RWPE1 (cell line): ENCODE data around the gene SEPTIN8.
"Not testable (repeated sequence)": the region's sequence is repeated elsewhere in the genome, so short reads cannot be mapped to it uniquely, and the experiment has no call there.

Source experiments
- CTCF ChIA-PET: fragments of 350-600 bp; sonication (Branson Sonifier 250); formaldehyde crosslinking; extraction: SDS; loops from one replicate; lab custom pipeline; 2021; lab: Yijun Ruan, JAX
- POLR2A ChIA-PET: fragments of 400-600 bp; formaldehyde crosslinking; extraction: SDS; loops from one replicate; lab custom pipeline; 2020; ENCODE audit warnings: antibody characterized with exemption; ENCODE audit not compliant: low non-redundant PET; lab: Yijun Ruan, JAX
- DNase-seq: peaks from one replicate; pipeline ENCODE4 v3.0.0; 2012; ENCODE audit warnings: low spot score
- H3K27ac ChIP-seq: fragments of 450-650 bp; 2 replicates; pipeline ENCODE4 v1.5.1; 2017
- TF ChIP-seq, protein P1 (sequence below): fragments of 450-650 bp; conservative IDR thresholded peaks from 2 replicates; pipeline ENCODE4 v1.5.1; 2017; ENCODE audit warnings: low read depth, mild to moderate bottlenecking

Gene SEPTIN8

DNA sequence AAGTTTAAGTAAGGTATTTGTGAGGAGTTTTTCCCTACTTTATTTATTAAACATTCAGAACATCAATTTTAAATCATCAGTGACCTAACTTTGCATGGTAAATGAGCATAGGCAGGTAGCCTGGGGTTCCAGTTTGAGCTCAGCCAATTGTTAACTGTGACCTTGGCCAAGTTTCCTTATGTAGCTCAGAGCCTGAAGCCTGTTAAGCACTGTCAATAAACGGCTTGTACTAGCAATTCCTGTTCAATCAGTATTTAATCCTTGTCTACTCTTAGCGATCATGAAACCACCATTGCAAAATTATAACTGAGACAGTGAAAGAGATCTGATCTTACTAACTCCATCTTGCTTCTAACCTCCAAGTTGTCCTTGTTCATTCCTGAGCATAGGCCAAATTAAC lies 31.4 kb upstream of the SEPTIN8 start:
- CTCF ChIA-PET = interaction anchor here (0.5 kb wide), 1 partner anchor 31 kb away, joined by 3 read pairs; no protein-coding TSS in a partner anchor
- TF ChIP-seq, protein P1, sequence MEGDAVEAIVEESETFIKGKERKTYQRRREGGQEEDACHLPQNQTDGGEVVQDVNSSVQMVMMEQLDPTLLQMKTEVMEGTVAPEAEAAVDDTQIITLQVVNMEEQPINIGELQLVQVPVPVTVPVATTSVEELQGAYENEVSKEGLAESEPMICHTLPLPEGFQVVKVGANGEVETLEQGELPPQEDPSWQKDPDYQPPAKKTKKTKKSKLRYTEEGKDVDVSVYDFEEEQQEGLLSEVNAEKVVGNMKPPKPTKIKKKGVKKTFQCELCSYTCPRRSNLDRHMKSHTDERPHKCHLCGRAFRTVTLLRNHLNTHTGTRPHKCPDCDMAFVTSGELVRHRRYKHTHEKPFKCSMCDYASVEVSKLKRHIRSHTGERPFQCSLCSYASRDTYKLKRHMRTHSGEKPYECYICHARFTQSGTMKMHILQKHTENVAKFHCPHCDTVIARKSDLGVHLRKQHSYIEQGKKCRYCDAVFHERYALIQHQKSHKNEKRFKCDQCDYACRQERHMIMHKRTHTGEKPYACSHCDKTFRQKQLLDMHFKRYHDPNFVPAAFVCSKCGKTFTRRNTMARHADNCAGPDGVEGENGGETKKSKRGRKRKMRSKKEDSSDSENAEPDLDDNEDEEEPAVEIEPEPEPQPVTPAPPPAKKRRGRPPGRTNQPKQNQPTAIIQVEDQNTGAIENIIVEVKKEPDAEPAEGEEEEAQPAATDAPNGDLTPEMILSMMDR = no peak
- POLR2A ChIA-PET = no interaction called here
- no peak for DNase-seq
- H3K27ac ChIP-seq = no peak overlapping the region

DNA sequence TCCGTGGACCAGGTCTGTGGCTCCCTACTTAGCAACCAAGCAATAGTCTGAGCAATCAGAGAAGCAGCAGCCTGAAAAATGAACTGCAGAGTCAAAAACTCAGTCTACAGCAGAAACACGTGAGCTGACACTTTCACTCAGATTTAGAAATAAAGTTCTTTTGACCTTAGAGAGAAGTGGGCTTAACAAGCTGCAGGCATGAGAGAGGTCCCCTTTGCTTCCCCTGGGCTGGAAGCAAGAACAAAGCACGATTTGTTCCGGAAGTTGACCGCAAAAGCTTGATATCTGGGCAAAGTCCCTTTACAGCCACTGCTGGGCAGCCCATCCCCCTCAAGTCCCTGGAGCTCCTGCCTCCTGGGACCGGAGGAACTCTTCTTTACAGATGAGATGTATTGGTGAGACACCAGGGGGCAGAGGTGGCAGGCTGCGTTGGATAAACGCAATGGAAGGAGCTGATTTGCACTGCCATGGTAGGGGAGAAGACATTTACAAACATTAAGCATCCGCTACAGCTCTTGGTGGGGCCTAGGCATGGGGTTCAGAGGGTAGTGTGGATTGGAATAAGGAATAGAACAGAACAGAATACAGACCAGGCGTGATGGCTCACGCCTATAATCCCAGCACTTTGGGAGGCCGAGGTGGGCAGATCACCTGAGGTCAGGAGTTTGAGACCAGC lies 30.3 kb upstream of the SEPTIN8 start:
- ChIA-PET CTCF (interaction anchor here (0.6 to 1.1 kb wide), 4 partner anchors 13 to 201 kb away, joined by 4 to 5 read pairs (median 4); no protein-coding TSS in a partner anchor), POLR2A (no interaction called here)
- no peak for DNase-seq
- no peak overlapping the region for H3K27ac ChIP-seq
- TF ChIP-seq, protein P1 = no peak

DNA sequence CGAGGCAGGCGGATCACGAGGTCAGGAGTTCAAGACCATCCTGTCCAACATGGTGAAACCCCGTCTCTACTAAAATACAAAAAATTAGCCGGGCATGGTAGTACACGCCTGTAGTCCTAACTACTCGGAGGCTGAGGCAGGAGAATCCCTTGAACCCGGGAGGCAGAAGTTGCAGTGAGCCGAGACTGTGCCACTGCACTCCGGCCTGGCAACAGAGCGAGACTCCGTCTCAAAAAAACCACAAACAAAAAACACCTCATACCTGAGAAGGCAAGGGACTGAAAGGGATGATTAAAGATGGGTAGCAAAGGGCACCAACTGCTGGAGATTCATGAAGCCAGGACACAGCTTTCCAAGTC lies 29.7 kb upstream of the SEPTIN8 start:
- DNase-seq, H3K27ac ChIP-seq, POLR2A ChIA-PET: not testable (repeated sequence)
- CTCF ChIA-PET = interaction anchor here (0.6 to 1.1 kb wide), 4 partner anchors 14 to 202 kb away, joined by 4 to 5 read pairs (median 4); no protein-coding TSS in a partner anchor

DNA sequence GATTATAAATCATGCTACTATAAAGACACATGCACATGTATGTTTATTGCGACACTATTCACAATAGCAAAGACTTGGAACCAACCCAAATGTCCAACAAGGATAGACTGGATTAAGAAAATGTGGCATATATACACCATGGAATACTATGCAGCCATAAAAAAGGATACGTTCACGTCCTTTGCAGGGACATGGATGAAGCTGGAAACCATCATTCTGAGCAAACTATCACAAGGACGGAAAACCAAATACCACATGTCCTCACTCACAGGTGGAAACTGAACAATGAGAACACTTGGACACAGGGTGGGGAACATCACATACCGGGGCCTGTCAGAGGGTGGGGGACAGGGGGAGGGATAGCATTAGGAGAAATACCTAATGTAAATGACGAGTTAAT lies 28.8 kb upstream of the SEPTIN8 start:
- H3K27ac ChIP-seq, DNase-seq, POLR2A ChIA-PET, CTCF ChIA-PET: not testable (repeated sequence)

DNA sequence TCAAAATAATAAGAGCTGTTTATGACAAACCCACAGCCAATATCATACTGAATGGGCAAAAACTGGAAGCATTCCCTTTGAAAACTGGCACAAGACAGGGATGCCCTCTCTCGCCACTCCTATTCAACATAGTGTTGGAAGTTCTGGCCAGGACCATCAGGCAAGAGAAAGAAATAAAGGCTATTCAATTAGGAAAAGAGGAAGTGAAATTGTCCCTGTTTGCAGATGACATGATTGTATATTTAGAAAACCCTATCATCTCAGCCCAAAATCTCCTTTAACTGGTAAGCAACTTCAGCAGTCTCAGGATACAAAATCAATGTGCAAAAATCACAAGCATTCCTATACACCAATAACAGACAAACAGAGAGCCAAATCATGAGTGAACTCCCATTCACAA lies 27.2 kb upstream of the SEPTIN8 start:
- POLR2A ChIA-PET, CTCF ChIA-PET, H3K27ac ChIP-seq, DNase-seq: not testable (repeated sequence)

DNA sequence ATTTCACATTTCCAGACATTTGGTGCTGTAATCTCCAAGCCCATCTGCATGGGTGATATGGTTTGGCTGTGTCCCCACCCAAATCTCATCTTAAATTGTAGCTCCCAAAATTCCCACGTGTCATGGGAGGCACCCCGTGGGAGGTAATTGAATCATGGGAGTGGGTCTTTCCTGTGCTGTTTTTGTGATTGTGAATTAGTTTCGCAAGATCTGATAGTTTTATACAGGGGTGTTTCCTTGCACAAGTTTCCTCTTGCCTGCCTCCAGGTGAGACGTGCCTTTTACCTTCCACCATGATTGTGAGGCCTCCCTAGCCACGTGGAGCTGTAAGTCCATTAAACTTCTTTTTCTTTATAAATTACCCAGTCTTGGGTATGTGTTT lies 25.6 kb upstream of the SEPTIN8 start:
- CTCF ChIA-PET = interaction anchor here (0.5 to 0.8 kb wide), 4 partner anchors 9 to 97 kb away, joined by 3 to 4 read pairs (median 3); no protein-coding TSS in a partner anchor
- POLR2A ChIA-PET, DNase-seq, H3K27ac ChIP-seq: not testable (repeated sequence)

DNA sequence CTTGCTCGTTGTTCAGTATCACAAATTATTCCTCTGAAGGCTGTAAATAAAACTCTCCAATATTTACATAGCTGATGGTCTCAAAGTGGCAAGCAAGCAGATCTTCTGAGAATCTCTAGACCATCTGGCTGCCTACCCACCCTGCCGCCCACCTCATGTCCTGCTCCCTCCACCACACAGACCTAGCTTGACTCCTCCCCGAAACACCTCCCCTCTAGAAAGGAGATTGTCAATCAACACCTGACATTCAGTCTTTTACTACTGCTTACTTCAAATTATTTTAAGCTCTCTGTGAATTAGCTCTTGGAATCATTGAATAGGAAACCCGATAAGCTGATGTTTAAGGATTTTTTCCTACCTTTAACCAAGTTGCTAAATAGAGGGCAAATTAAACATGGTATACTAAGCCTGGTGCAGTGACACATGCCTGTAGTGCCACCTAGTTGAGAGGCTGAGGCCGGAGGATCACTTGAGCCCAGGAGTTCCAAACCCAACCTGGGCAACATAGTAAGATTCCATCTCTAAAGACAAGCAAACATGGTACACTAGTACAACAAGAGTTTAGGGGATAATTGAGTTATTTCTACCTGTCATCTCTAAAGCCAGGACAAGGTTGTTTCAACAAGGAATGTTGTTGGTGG lies 25.1 kb upstream of the SEPTIN8 start:
- no peak for DNase-seq
- CTCF ChIA-PET = interaction anchor here (0.6 to 1.4 kb wide), 6 partner anchors 9 to 275 kb away, joined by 3 to 5 read pairs (median 3); no protein-coding TSS in a partner anchor
- POLR2A ChIA-PET = interaction anchor here (0.7 kb wide), 1 partner anchor 65 kb away, joined by 4 read pairs; the partner anchor contains the start of gene KIF3A
- TF ChIP-seq, protein P1 = no peak
- H3K27ac ChIP-seq = no peak overlapping the region

DNA sequence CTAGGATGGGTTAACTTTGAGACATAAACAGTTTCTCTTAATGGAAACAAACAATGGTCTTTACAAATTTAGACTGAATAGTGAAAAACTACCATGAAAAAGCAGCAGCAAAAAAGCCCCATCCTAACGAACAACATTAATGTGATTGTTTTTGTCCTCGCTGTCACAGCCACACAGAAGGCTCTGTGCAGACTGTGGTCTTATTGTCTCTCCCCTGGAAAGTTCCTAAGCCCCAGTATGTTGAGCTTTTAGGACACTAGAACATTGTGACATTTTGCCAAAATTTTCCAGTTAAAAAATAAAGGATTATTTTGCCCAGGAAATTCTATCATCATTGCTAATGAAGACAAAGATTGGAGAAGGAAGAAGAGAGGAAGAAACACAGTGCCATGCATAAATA lies 23.5 kb upstream of the SEPTIN8 start:
- ChIA-PET POLR2A (no interaction called here), CTCF (no interaction called here)
- no peak for DNase-seq
- H3K27ac ChIP-seq = no peak overlapping the region
- TF ChIP-seq, protein P1 = no peak
